Hepatocyte (in vitro differentiated cells): ENCODE results near the gene GEMIN5. TPM values are rescaled to one million over a fixed set of nuclear protein-coding genes. Genes with fewer than 3 reads are reported as not detected.

Source experiments
- DNase-seq: peaks from one replicate; pipeline ENCODE4 v3.0.0-alpha.2; 2016; ENCODE audit warnings: low spot score
- H2AFZ ChIP-seq: fragments of 200-600 bp; sonication (generic); 2 replicates; pipeline ENCODE4 v1.6.0; 2016; ENCODE audit warnings: antibody characterized with exemption, mild to moderate bottlenecking
- H3K27ac ChIP-seq: fragments of 200-600 bp; sonication (generic); 2 replicates; pipeline ENCODE4 v1.5.1; 2016; ENCODE audit warnings: mild to moderate bottlenecking
- H3K27me3 ChIP-seq: fragments of 200-600 bp; sonication (generic); 2 replicates; pipeline ENCODE4 v1.6.1; 2016
- H3K36me3 ChIP-seq: fragments of 200-600 bp; sonication (generic); replicated peaks from 2 replicates; pipeline ENCODE4 v1.5.1; 2016; ENCODE audit warnings: low read depth; ENCODE audit not compliant: insufficient read depth
- H3K4me1 ChIP-seq: fragments of 200-600 bp; sonication (generic); 2 replicates; pipeline ENCODE4 v1.5.1; 2016; ENCODE audit warnings: mild to moderate bottlenecking, moderate library complexity; ENCODE audit not compliant: insufficient read depth
- H3K4me2 ChIP-seq: fragments of 200-600 bp; sonication (generic); 2 replicates; pipeline ENCODE4 v1.6.0; 2016
- H3K4me3 ChIP-seq: fragments of 200-600 bp; sonication (generic); 2 replicates; pipeline ENCODE4 v1.5.1; 2016; ENCODE audit warnings: mild to moderate bottlenecking
- H3K79me2 ChIP-seq: fragments of 200-600 bp; sonication (generic); 2 replicates; pipeline ENCODE4 v1.6.0; 2017; ENCODE audit warnings: mild to moderate bottlenecking
- H3K9me2 ChIP-seq: fragments of 200-600 bp; sonication (generic); replicated peaks from 2 replicates; pipeline ENCODE4 v1.6.0; 2017; ENCODE audit warnings: mild to moderate bottlenecking; ENCODE audit not compliant: insufficient read depth
- H3K9me3 ChIP-seq: fragments of 200-600 bp; sonication (generic); 2 replicates; pipeline ENCODE4 v1.5.1; 2016; ENCODE audit warnings: low read depth, mild to moderate bottlenecking
- H4K20me1 ChIP-seq: fragments of 200-600 bp; sonication (generic); 2 replicates; pipeline ENCODE4 v1.6.0; 2016; ENCODE audit warnings: mild to moderate bottlenecking; ENCODE audit not compliant: insufficient read depth, poor library complexity, severe bottlenecking
- CTCF ChIP-seq: fragments of 200-600 bp; sonication (generic); IDR thresholded peaks from 2 replicates; pipeline ENCODE4 v1.5.1; 2016; ENCODE audit warnings: antibody characterized with exemption, mild to moderate bottlenecking; ENCODE audit not compliant: poor library complexity
- EZH2 ChIP-seq: fragments of 200-600 bp; sonication (generic); IDR thresholded peaks from 2 replicates; pipeline ENCODE4 v1.6.1; 2016; ENCODE audit warnings: antibody characterized with exemption, mild to moderate bottlenecking, borderline replicate concordance
- EZH2phosphoT487 ChIP-seq: fragments of 200-600 bp; sonication (generic); IDR thresholded peaks from one replicate; pipeline ENCODE4 v1.6.1; 2018; ENCODE audit warnings: antibody characterized with exemption, mild to moderate bottlenecking, low read depth, moderate library complexity; ENCODE audit not compliant: unreplicated experiment, severe bottlenecking
- WGBS: methylation state at CpG from one replicate; pipeline ENCODE4 v1.1.6; 2016; ENCODE audit warnings: low lambda C conversion rate; ENCODE audit errors: missing lambda C conversion rate; 5-methylcytosine and 5-hydroxymethylcytosine counted together
- polyA plus RNA-seq: library from polyadenylated mRNA; unstranded; fragments of >200 nt; fragmentation: Nextera tagmentation; extraction: Ambion mirVana; gene quantifications from 2 replicates; pipeline ENCODE4 v1.2.1, GENCODE V29; 2016
- total RNA-seq: library from RNA; depleted of rRNA; stranded (reverse); fragments of >200 nt; gene quantifications from 2 replicates; pipeline ENCODE4 v1.2.3, GENCODE V29; 2014

The GEMIN5 gene
- total and polyA plus RNA-seq, 2 experiments from 2014 or later = 6.2 to 12.1 TPM

GRCh38 chr5:154858972-154859871 lies 78.8 kb downstream of the GEMIN5 start:
- no peaks in the 10 kb centered on the region for H3K27me3 ChIP-seq
- H3K79me2 ChIP-seq = peaks cover 57% of the 10 kb centered on the region
- peak overlapping the region; percentile 80 for H3K4me3 ChIP-seq
- WGBS = 3% methylated on average over 26 of the region's 26 CpGs
- peaks cover 12% of the 10 kb centered on the region for H3K4me1 ChIP-seq
- H3K36me3 ChIP-seq = no peaks in the 10 kb centered on the region
- peak overlapping the region; percentile 85 for H3K4me2 ChIP-seq
- H2AFZ ChIP-seq = peak overlapping the region; percentile 88
- DNase-seq = peak; percentile 5
- H3K9me2 ChIP-seq = no peaks in the 10 kb centered on the region
- no peak for TF ChIP-seq EZH2
- TF ChIP-seq CTCF = no peak
- no peak for TF ChIP-seq EZH2phosphoT487
- H3K9me3 ChIP-seq = no peaks in the 10 kb centered on the region
- peaks cover 38% of the 10 kb centered on the region for H4K20me1 ChIP-seq
- peak overlapping the region; percentile 94 for H3K27ac ChIP-seq

- Histone ChIP-seq H2AFZ (peak within 1 kb of the TSS; percentile 88), H3K9me2 (no peaks in the 10 kb centered on the region), H3K9me3 (no peaks in the 10 kb centered on the region), H3K27ac (peak within 1 kb of the TSS; percentile 94), H3K79me2 (peaks cover 49% of the 10 kb centered on the region), H4K20me1 (peaks cover 37% of the 10 kb centered on the region), H3K4me1 (peaks cover 12% of the 10 kb centered on the region), H3K4me2 (peak within 1 kb of the TSS; percentile 85), H3K4me3 (peak within 1 kb of the TSS; percentile 80), H3K36me3 (no peaks in the 10 kb centered on the region), H3K27me3 (no peaks in the 10 kb centered on the region)
- WGBS = 1% methylated on average over 63 of the region's 65 CpGs
- TF ChIP-seq EZH2 = no peak
- no peak for TF ChIP-seq CTCF
- no peak for TF ChIP-seq EZH2phosphoT487
- DNase-seq = peak; percentile 98
Observed at GRCh38 chr5:154858297-154858971, 79.6 kb downstream of the GEMIN5 start, which contains the start of gene CNOT8. Gene CNOT8, plus strand, starts transcription at chr5:154858627. Its CDS starts 4,652 bp downstream, at chr5:154863279.

GRCh38 chr5:154857530-154858296 lies 80.3 kb downstream of the GEMIN5 start:
- H3K79me2 ChIP-seq = peaks cover 42% of the 10 kb centered on the region
- peak overlapping the region; percentile 62 for H2AFZ ChIP-seq
- peaks cover 30% of the 10 kb centered on the region for H4K20me1 ChIP-seq
- H3K4me3 ChIP-seq = peak overlapping the region; percentile 58
- 1% methylated on average over 49 of the region's 59 CpGs for WGBS
- no peaks in the 10 kb centered on the region for H3K36me3 ChIP-seq
- H3K27ac ChIP-seq = peak overlapping the region; percentile 94
- peaks cover 12% of the 10 kb centered on the region for H3K4me1 ChIP-seq
- H3K27me3 ChIP-seq = no peaks in the 10 kb centered on the region
- no peak for TF ChIP-seq EZH2phosphoT487
- peak; percentile 17 for TF ChIP-seq CTCF
- peak; percentile 97 for DNase-seq
- H3K9me2 ChIP-seq = no peaks in the 10 kb centered on the region
- peak overlapping the region; percentile 84 for H3K4me2 ChIP-seq
- no peaks in the 10 kb centered on the region for H3K9me3 ChIP-seq
